HG03196 (cell line): ENCODE results near the gene TMEM235.

ENCODE experiments used
- ATAC-seq: cut with Tn5 transposase; IDR thresholded peaks from one replicate; pipeline ENCODE4 v1.9.1; 2021; ENCODE audit not compliant: unreplicated experiment

The TMEM235 gene

DNA sequence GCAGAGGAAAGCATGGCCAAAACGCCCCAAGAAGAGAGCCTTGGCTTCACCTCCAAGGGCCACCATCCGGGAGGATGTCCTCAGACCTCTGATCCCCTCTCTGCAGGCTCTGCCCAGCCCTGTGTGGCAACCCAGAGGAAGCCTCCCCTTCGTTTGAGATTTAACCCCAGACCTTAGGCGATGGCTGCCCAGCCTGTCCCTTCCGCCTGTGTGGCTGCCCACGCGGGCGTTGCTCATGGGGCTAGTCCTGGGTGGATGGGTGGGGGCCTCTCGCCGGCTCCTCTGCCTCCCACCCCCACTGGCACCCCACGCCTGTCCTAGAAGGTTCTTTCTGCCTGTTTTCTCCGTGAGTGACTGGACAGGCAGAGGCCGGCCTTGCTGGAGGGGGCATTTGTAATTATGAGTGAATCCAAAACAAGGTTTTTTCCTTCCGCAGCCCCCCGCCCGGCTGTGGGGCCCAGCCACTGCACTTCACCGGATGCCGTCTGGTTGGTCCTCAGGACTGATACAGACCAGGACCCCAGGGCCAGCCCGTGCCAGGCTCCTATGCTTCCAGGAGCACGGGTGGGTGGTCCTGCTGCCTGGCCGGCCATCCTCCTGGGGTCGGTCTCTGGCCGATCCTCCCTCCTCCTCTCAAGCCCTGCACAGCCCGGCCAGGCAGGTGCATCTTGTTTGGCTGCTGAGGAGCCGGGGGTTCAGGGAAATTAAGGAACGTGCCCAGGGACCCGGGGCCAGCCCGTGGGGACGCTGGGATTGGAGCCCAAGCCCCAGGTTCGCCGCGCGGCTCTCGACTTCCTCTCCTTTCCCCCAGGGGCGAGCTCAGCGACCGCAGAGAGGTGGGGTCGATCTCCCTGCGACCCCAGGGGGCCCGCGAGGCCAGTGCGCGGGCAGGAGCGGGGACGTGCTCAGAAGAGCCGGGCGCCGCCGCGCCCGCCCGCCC lies at the start of gene TMEM235:
Gene TMEM235 (plus strand): TSS at position 636 of the 940 bp plus-strand sequence. CDS start 393 bp downstream, outside the sequence.
- no peak for ATAC-seq

DNA sequence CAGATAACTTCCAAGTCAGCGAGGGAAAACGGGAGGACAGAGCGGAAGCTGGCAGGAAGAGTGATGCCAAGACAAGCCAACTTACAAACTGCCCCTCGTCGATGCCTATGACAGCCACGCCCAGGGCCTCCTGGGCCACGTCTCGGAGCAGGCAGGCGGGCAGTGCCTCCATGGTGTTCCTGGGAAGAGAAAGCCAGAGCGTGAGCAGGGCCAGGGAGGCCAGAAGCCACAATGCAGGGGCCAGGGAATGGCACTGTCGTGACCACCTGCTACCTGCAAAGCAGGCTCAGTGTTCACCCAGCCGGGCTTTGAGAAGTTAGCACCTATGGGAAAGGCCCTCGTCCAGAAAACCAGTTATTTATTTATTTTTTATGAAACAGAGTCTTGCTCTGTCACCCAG lies 48.9 kb upstream of the TMEM235 start:
- no peak for ATAC-seq

DNA sequence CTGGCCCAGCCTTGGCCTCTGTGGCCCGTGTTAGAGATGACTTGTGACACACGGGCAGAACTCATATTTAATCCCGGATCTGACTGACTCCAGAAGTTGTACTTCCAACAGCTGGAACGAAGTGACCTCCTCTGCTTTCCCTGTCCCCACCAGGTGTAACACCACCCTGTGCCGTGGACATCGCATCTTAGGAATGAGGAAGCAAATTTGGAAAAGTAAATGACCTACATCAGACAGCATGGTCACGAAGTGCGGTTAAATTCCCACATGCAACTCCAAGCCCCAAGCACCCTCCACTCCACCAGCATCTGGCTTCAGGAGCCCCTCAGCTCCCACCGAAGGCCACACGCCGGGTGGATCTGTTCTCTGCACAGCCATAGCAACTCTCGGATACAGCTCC lies 47.5 kb upstream of the TMEM235 start:
- no peak for ATAC-seq

DNA sequence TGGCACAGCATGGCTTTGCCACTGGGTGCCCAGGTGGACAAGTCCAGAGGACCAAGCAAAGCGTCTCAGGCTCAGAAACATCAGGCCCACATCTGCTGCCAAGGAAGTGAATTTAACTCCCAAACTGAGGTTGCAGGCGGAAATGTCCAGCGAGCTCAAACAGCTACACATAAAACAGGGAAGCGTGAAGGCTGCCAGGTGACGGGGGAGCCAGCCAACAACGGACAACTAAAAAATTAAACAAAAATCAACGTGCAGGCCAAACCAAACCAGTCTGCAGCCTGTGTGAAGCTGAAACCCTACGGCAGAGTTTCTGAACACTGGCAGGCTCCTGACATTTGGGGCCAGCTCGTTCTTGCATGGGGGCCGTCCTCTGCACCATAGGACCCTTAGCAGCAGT lies 47.1 kb upstream of the TMEM235 start:
- ATAC-seq: no peak

DNA sequence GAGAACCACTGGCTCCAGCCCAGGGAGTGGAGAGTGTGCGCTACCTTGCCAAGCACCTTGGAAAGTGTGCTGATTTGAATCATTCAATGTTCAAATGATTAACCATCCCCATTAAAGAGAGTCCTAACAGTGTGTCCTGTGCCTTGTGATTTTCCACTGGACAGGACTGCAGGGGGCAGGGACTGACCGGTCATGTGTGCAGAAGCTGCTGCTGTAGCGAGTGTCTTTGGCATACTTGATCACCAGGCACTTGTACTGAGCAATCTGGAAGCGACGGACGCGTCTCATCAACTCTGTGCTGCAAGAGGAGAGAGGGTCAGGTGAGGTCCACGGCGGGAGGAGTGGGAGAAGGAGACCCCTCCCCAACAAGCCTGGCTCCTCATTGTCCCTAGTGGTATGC lies 46.6 kb upstream of the TMEM235 start:
- no peak for ATAC-seq

DNA sequence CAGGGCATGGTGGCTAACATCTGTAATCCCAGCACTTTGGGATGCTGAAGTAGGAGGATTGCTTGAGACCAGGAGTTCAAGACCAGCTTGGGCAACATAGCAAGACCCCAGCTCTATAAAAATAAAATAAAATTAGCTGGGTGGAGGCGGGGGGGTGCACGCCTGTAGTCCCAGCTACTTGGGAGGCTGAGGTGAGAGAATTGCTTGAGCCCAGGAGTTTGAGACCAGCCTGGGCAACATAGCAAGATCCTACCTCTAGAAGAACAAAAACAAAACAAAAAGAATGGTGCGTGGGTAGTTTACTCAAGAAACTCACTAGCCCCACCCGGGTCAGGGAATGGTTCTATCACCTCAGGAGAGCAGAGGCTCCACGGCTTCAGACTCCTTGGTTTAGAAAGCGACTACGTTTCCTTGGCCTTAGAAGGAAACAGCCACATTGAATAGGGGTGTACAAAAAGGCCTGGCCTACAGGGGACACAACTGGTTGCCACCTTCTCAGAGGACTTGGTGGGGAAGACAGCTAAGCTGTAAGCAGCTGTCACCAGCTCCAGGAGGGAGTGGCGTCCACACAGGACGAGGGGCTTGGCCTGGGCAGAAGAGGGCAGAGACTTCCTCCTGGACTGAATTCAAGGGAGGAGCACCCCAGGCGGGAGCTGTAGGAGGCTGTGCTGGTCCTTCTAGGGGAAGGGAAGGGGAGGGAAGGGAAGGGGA lies 45.3 kb upstream of the TMEM235 start:
- ATAC-seq: no peak

DNA sequence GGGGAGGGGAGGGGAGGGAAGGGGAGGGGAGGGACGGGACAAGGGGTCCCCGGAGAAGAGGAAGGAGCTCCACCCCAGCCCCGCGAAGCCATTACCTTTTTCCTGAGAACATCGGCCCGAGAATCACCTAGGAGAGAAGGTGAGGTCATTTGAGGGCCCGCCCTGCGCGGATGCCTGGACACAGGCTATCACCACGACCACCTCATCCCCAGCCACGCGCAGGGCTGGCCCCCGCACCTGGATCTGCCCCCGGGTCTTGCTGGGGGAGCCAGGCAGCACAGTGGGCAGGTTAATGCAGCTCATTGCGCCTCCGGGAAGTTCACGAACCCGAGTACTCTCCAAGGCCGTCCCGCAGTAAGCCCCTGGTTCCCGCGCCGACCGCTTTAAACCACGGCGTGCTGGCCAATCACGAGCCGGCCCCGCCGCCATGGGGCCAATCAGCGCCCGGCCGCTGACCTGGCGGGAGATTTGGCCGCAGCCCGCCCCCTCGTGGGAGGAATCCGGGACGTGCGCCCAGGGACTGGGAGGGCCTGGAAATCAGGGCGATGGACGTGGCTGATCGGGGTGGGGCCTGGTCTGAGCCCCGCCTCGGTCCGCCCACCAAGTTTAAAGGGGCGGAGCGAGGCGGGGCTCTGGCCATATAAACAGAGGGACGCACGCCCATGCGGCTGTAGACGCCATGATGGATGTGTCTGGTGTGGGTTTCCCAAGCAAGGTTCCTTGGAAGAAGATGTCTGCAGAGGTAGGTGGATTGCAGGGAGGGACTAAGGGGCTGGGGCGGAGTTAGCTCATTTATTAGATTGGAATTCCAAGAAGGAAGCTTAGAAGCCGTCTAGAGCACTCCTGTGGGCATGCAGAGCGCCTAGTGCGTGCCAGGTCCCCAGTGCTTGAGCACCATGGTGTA lies 44.5 kb upstream of the TMEM235 start, which contains the start of the genes AFMID and TK1:
Gene AFMID (plus strand): TSS at position 671 of the 904 bp plus-strand sequence. CDS start 9 bp downstream, at position 680.
Gene TK1 (minus strand): TSS at position 361 of the 904 bp plus-strand sequence. CDS start 58 bp downstream, at position 303.
- peak; percentile 89 for ATAC-seq

DNA sequence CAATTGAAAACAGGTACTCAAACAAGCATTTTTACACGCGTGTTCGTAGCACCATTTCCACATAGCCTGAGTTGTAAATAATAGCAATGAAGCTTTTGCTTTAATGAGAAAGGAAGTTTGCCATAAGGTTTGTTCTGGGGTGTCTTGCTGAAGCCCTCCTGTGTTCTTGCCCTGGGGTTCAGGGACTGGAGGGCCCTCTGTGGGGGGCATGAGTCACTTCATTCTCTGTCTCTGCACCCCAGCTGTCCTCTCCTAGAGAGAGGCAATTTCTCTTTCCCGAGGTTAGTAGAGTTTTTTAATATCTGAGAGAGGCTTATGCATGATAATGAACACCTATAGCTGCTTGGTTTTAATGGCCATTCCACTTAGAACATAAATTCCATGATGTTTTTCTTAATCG lies 34.7 kb upstream of the TMEM235 start:
- no peak for ATAC-seq

DNA sequence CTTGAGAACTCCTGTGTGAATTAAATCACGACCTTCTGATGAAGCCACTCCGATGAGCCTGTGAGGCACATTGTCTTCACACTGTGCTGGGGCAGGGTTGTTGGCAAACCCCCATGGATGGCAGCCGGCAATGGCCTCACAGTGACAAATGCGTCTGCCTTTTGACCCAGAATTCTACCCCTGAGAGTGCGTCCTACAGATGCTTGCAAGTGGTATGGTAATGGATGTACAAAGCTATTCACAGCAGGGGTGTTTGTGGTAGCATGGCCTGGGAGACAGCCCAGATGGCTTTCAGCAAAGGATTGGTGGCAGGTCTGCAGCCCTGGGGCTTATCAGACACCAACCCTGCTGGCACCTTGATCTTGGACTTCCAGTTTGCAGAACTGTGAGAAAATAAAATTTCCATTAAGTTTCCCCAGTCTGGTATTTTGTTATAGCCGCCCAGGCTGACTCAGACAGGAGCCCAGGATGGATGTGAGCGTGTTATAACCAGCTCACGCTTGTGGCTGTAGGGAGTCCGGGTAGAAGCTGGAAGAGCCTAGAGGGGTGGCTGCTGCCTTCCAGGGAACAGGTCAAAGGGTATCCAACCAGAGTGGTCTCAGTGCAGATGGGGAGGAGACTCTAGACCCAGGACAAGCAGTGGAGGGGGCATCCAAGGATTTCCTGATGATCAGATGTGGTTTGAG lies 34.1 kb upstream of the TMEM235 start:
- ATAC-seq: no peak

DNA sequence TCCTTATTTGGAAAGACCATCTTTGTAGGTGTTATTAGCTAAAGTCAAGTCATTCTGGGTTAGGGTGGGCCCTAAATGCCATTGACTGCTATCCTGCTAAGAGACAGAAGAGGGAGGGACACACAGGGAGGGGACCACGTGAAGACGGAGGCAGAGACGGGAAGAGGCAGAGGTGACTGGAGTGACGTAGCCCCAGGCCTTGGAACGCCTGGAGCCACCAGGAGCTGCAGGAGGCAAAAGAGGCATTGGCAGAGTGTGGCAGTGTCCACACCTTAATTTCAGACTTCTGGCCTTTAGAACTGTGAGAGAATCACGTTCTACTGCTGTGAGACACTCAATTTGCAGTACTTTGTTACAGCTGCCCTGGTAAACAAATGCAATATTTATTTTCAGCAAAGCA lies 31.0 kb upstream of the TMEM235 start:
- ATAC-seq: no peak

DNA sequence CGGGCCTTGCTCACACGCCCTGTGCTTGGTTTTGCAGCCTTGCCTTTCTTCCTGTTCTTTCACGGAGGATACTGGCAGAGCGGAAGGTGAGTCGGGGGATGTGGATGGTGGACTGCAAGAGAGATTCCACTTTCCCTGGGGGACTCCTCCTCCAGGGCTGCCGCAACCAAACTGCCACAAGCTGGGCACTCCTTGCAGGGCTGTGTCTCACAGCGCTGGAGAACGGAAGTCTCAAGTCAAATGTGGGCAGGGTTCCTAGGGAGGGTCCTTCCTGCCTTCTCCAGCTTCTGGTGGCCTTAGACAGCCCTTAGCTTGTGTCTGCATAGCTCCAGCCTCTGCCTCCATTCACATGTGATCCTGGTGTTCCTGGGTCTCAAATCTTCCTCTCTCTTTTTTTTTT lies 28.8 kb upstream of the TMEM235 start:
- ATAC-seq: no peak

DNA sequence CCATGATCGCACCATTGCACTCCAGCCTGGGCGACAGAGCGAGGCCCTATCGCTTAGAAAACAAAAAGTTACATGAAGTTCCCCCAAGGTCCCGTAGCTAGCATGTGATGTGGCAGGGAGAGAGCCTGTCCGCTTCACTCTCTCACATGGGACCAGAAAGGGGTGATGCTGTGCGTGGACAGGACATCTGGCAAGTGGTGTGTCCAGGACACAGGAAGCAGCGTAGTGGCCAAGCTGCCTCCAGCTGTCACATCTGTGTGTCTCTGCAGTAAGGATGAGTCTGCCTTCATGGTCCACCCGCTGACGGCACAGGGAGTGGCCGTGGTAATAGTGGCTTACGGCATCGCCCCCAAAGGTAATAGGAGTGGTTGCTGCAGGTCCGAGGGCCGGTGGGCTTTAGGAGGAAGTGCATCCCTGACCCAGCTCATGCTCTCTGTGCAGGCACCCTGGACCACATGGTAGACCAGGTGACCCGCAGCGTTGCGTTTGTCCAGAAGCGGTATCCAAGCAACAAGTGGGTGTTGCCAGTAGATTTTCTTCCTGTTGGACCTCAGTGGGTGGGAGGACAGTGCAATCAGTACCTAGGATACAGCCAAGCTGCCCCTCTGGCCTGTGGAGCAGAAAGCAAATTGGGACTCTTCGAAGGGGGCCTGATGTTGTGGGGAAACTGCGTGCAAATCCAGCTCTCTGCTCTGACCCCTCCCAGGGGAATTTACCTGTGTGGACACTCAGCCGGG lies 26.9 kb upstream of the TMEM235 start:
- no peak for ATAC-seq

DNA sequence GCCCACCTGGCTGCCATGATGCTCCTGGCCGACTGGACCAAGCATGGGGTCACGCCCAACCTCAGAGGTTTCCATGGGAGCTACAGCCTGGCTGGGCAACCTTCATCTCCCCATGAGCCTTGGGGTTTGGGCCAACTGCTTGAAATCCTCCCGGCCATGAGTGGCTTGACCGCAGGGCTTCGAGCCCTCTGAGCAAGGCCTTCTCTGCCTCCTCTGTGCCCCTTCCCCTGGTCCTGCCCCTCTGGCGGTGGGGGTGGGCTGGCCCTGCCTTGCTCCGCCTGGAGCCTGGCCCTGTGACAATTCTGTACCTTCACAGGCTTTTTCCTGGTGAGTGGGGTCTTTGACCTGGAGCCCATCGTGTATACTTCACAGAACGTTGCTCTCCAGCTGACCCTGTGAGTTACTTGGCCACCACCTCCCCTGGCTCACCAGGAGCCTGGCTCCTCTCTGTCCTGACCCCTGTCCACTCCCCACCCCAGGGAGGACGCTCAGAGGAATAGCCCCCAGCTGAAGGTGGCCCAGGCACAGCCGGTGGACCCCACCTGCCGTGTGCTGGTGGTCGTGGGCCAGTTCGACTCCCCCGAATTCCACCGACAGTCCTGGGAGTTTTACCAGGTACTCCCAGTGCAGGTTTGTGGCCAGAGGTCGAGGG lies 26.2 kb upstream of the TMEM235 start:
- no peak for ATAC-seq

DNA sequence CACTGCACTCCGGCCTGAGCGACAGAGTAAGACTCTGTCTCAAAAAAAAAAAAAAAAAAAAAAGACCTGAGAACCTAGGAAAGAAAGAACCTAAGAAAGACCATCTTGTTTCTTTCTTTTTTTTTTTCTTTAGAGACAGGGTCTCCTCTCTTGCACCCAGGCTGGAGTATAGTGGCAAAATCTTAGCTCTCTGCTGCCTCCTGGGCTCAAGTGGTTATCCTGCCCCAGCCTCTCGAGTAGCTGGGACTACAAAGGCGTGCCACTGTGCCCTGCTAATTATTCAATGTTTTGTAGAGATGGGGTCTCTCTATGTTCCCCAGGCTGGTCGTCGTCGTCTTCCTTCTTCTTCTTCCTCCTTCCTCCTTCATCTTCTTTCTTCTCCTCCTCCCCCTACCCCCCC lies 25.1 kb upstream of the TMEM235 start:
- ATAC-seq: no peak

DNA sequence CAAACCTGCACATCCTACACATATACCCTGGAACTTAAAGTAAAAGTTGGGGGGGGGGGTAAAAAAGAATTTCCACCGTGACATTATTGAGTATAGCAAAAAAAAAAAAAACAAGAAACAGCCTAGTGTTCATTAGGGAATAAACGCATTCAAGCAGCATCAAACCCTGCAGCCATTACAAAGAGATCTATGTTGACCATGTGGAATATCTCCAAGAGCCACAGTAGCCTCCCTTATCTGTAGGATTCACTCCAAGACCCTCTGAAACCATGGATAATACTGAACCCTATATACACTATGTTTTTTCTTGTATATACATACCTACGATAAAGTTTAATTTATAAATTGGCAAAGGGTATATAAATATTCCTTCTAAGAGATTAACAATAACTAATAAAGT lies 22.9 kb upstream of the TMEM235 start:
- no peak for ATAC-seq

DNA sequence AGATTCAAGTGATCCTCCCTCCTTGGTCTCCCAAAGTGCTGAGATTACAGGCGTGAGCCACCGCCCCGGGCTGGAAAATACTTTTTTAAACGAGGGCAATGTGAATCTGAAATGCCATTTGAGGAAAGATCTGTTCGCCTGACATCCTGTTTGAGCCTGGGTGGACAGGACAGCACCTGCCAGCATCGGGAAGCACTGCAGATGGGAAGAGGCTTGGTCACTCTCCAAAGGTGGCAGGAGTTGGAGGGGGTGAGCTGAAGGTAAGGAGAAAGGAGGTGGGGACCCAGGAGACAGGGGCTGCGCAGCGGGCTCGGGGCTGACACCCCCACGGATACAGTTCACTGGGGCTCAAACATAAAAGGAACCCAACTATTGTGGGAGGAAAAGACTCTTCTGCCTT lies 21.3 kb upstream of the TMEM235 start:
- ATAC-seq: no peak

DNA sequence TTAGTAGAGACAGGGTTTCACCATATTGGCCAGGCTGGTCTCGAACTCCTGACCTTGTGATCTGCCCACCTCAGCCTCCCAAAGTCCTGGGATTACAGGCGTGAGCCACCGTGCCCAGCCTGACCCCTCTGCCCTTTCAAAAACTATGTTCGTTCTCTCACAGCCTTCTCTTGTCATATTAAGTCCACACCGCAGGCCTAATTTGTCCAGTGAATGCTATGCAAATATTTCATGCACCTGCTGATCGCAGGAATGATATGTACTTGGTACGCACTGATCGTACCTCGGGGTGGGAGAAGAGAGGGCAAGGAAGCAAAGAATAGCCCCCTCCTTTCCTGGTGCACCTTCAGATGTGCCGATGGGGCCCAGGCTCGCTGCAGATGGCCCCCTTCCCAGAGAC lies 20.4 kb upstream of the TMEM235 start:
- no peak for ATAC-seq

DNA sequence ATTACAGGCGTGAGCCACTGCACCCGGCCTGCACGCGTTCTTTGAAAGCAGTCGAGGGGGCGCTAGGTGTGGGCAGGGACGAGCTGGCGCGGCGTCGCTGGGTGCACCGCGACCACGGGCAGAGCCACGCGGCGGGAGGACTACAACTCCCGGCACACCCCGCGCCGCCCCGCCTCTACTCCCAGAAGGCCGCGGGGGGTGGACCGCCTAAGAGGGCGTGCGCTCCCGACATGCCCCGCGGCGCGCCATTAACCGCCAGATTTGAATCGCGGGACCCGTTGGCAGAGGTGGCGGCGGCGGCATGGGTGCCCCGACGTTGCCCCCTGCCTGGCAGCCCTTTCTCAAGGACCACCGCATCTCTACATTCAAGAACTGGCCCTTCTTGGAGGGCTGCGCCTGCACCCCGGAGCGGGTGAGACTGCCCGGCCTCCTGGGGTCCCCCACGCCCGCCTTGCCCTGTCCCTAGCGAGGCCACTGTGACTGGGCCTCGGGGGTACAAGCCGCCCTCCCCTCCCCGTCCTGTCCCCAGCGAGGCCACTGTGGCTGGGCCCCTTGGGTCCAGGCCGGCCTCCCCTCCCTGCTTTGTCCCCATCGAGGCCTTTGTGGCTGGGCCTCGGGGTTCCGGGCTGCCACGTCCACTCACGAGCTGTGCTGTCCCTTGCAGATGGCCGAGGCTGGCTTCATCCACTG lies 17.3 kb upstream of the TMEM235 start, which contains the start of gene BIRC5:
Gene BIRC5 (plus strand): TSS at position 238 of the 690 bp plus-strand sequence. CDS start 64 bp downstream, at position 302.
- peak; percentile 95 for ATAC-seq
